ENCODE measurements around the gene PAX7.

PAX7 gene

GRCh38 chr1:18724801-18725200 lies 94.2 kb downstream of the PAX7 start:
- no peak overlapping the region for H3K4me3 ChIP-seq (ENCODE audit: low read length)
- no peaks in the 10 kb centered on the region for H3K36me3 ChIP-seq (ENCODE audit: insufficient read depth, low read length)
- H3K9ac ChIP-seq (ENCODE audit: low read depth, low read length): no peak overlapping the region
- no peak overlapping the region for H3K27ac ChIP-seq (ENCODE audit: low read depth, low read length)
- H3K4me1 ChIP-seq (ENCODE audit: insufficient read depth, low read length): peaks cover 9% of the 10 kb centered on the region
- WGBS: 60% methylated on average over 7 of the region's 7 CpGs
- no peaks in the 10 kb centered on the region for H3K9me3 ChIP-seq (ENCODE audit: insufficient read depth, low read depth, low read length)
- peaks cover 18% of the 10 kb centered on the region for H3K27me3 ChIP-seq (ENCODE audit: insufficient read depth, low read length)

DNA sequence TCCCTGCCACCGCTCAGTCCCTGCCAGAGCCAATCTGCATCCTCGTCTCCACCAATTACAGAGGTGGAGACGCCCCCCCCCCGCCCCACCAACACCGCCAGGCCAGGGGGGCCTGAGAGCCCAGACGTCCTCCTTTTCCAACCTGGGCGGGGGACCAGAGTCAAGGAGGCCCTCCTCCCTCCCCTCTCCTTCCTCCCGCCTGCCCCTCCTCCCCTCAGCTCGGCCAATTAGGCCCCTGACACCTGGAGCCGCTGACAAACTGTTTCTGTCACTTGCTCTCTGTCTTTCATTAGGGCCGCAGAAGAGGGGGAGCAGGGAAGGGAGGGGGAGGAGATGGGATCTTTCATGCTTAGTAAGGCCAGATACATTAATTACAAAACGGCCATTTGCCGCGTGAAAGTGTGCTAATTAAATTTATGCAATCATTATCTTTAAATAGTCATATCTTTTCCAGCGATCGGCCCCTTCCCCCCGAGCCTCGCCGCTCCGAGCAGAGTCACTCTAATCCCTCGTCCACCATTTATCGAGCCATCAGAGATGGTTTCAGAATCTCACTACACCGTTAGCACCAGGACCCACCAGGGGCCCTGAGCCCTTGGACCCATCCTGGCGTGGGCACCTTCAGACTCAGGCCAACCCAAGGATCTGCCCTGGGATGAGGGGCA lies 94.7 kb downstream of the PAX7 start:
- 49% methylated on average over 23 of the region's 24 CpGs for WGBS
- Histone ChIP-seq H3K4me1 (ENCODE audit: insufficient read depth, low read length) (peaks cover 9% of the 10 kb centered on the region), H3K27ac (ENCODE audit: low read depth, low read length) (no peak overlapping the region), H3K27me3 (ENCODE audit: insufficient read depth, low read length) (peaks cover 12% of the 10 kb centered on the region), H3K36me3 (ENCODE audit: insufficient read depth, low read length) (no peaks in the 10 kb centered on the region), H3K9ac (ENCODE audit: low read depth, low read length) (no peak overlapping the region), H3K4me3 (ENCODE audit: low read length) (no peak overlapping the region), H3K9me3 (ENCODE audit: insufficient read depth, low read depth, low read length) (no peaks in the 10 kb centered on the region)

GRCh38 chr1:18726368-18726767 lies 95.7 kb downstream of the PAX7 start:
- Histone ChIP-seq H3K36me3 (ENCODE audit: insufficient read depth, low read length) (no peaks in the 10 kb centered on the region), H3K9me3 (ENCODE audit: insufficient read depth, low read depth, low read length) (no peaks in the 10 kb centered on the region), H3K9ac (ENCODE audit: low read depth, low read length) (no peak overlapping the region), H3K4me1 (ENCODE audit: insufficient read depth, low read length) (peaks cover 9% of the 10 kb centered on the region), H3K4me3 (ENCODE audit: low read length) (no peak overlapping the region), H3K27me3 (ENCODE audit: insufficient read depth, low read length) (peaks cover 5% of the 10 kb centered on the region), H3K27ac (ENCODE audit: low read depth, low read length) (no peak overlapping the region)
- 80% methylated on average over 4 of the region's 4 CpGs for WGBS

DNA sequence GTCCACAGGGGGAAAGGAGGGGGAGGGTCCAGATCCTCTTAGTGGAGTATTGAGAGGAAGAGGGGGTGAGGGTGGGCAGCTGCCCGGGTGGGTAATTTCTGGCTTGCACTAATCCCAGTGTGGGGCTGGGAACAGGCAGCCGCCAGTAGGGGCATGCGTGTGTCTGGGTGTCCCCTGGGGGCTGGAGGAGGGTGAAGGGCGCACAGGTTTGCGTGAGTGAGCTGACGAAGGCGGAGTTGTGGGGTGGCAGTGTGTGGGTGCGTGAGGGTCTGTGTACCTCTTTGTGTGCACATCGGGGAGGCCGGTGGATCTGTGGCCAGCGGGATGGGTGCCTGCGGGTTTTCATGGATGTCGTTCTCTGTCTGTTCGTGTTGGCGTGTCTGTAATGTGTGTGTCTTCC lies 97.3 kb downstream of the PAX7 start:
- no peak overlapping the region for H3K4me3 ChIP-seq (ENCODE audit: low read length)
- no peaks in the 10 kb centered on the region for H3K36me3 ChIP-seq (ENCODE audit: insufficient read depth, low read length)
- WGBS: 87% methylated on average over 15 of the region's 15 CpGs
- H3K4me1 ChIP-seq (ENCODE audit: insufficient read depth, low read length): peaks cover 9% of the 10 kb centered on the region; the same call in 1 of the 2 replicates
- no peak overlapping the region for H3K9ac ChIP-seq (ENCODE audit: low read depth, low read length)
- no peaks in the 10 kb centered on the region for H3K9me3 ChIP-seq (ENCODE audit: insufficient read depth, low read depth, low read length)
- no peak overlapping the region for H3K27ac ChIP-seq (ENCODE audit: low read depth, low read length)
- H3K27me3 ChIP-seq (ENCODE audit: insufficient read depth, low read length): peaks cover 5% of the 10 kb centered on the region

DNA sequence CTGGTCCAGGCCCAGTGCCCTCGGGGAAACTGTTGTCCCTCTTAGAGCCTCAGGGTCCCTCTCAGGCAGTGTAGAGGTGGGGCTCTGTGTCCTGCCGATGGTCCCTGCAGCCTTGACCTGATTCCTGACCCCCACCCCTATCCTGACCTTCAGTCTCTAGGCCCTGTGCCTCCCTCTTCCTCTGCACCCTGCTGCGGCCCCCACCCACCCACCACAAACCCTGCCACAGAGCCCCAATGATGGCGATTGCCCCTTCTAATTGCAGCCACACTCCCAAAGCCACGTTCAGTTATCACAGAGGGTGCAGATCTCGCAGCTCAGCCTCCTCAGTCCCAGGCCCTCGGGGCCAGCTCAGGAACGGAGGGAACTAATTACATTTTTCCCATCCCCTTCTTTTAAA lies 99.7 kb downstream of the PAX7 start:
- Histone ChIP-seq H3K4me3 (ENCODE audit: low read length) (no peak overlapping the region), H3K36me3 (ENCODE audit: insufficient read depth, low read length) (no peaks in the 10 kb centered on the region), H3K9ac (ENCODE audit: low read depth, low read length) (no peak overlapping the region), H3K27me3 (ENCODE audit: insufficient read depth, low read length) (no peaks in the 10 kb centered on the region), H3K4me1 (ENCODE audit: insufficient read depth, low read length) (peaks cover 3% of the 10 kb centered on the region; the same call in 1 of the 2 replicates), H3K9me3 (ENCODE audit: insufficient read depth, low read depth, low read length) (no peaks in the 10 kb centered on the region), H3K27ac (ENCODE audit: low read depth, low read length) (no peak overlapping the region)
- 79% methylated on average over 8 of the region's 8 CpGs for WGBS

GRCh38 chr1:18731148-18731547 lies 100.5 kb downstream of the PAX7 start:
- Histone ChIP-seq H3K4me1 (ENCODE audit: insufficient read depth, low read length) (no peaks in the 10 kb centered on the region), H3K27ac (ENCODE audit: low read depth, low read length) (no peak overlapping the region), H3K27me3 (ENCODE audit: insufficient read depth, low read length) (no peaks in the 10 kb centered on the region), H3K4me3 (ENCODE audit: low read length) (no peak overlapping the region), H3K36me3 (ENCODE audit: insufficient read depth, low read length) (no peaks in the 10 kb centered on the region), H3K9me3 (ENCODE audit: insufficient read depth, low read depth, low read length) (no peaks in the 10 kb centered on the region), H3K9ac (ENCODE audit: low read depth, low read length) (no peak overlapping the region)
- 65% methylated on average over 6 of the region's 6 CpGs for WGBS

DNA sequence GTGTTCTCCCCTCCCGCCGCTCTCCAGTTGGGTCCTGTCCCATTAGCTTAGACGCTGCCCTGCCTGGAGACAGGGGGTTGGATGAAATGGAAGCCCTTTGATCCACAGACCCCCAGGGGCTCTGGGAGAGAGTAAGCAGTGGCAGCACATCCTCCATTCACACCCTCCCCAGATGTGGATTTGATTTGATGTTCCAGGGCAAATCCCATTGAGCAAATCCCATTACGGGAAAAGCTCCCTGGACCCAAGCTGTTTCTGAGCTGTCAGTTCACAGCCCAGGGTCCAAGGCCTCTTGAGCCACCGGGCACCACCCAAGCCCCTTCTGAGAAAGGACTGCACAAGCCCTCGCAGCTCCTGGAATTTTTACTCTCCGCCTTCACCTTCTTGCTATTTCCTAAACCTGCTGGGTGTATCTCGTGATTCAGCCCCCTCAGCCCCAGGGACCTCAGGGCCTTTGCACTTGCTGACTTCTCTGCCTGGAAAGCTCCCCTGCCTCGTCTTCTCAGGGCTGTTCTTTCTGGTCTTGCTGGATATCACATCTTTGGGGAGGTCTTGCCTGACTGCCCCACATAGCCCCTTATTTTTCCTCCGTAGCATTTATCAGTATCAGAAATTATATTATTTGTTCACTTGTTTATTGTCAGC lies 101.1 kb downstream of the PAX7 start:
- Histone ChIP-seq H3K27ac (ENCODE audit: low read depth, low read length) (no peak overlapping the region), H3K36me3 (ENCODE audit: insufficient read depth, low read length) (no peaks in the 10 kb centered on the region), H3K9me3 (ENCODE audit: insufficient read depth, low read depth, low read length) (no peaks in the 10 kb centered on the region), H3K4me3 (ENCODE audit: low read length) (no peak overlapping the region), H3K9ac (ENCODE audit: low read depth, low read length) (no peak overlapping the region), H3K27me3 (ENCODE audit: insufficient read depth, low read length) (no peaks in the 10 kb centered on the region), H3K4me1 (ENCODE audit: insufficient read depth, low read length) (no peaks in the 10 kb centered on the region)
- 87% methylated on average over 9 of the region's 10 CpGs for WGBS

DNA sequence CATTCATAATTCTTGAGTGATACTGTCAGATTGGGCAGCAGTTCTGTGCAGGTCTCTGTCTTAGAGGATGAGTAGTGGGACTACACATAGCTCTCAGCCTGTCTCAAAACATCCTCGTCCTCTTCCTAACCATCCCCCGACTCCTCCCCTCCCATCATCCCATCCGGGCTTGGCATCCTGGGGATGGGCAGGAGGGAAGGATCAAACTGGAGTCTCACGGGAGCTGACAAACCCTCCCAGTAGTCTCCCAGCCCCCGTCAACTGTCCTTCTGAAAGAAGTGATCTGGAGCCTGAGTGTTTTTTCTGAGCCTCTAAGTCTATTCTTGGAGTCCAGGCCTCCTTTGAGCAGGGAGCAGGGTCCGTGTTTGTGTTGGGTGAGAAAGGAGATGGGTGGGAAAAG lies 102.0 kb downstream of the PAX7 start:
- Histone ChIP-seq H3K36me3 (ENCODE audit: insufficient read depth, low read length) (no peaks in the 10 kb centered on the region), H3K4me3 (ENCODE audit: low read length) (no peak overlapping the region), H3K4me1 (ENCODE audit: insufficient read depth, low read length) (no peaks in the 10 kb centered on the region), H3K27ac (ENCODE audit: low read depth, low read length) (no peak overlapping the region), H3K27me3 (ENCODE audit: insufficient read depth, low read length) (no peaks in the 10 kb centered on the region), H3K9ac (ENCODE audit: low read depth, low read length) (no peak overlapping the region), H3K9me3 (ENCODE audit: insufficient read depth, low read depth, low read length) (no peaks in the 10 kb centered on the region)
- WGBS: 60% methylated on average over 6 of the region's 6 CpGs

GRCh38 chr1:18734001-18734400 lies 103.4 kb downstream of the PAX7 start:
- Histone ChIP-seq H3K27me3 (ENCODE audit: insufficient read depth, low read length) (no peaks in the 10 kb centered on the region), H3K4me1 (ENCODE audit: insufficient read depth, low read length) (no peaks in the 10 kb centered on the region), H3K9me3 (ENCODE audit: insufficient read depth, low read depth, low read length) (no peaks in the 10 kb centered on the region), H3K36me3 (ENCODE audit: insufficient read depth, low read length) (no peaks in the 10 kb centered on the region), H3K4me3 (ENCODE audit: low read length) (no peak overlapping the region), H3K27ac (ENCODE audit: low read depth, low read length) (no peak overlapping the region), H3K9ac (ENCODE audit: low read depth, low read length) (no peak overlapping the region)
- WGBS: 81% methylated on average over 15 of the region's 15 CpGs

GRCh38 chr1:18734461-18735223 lies 104.0 kb downstream of the PAX7 start:
- no peak overlapping the region for H3K4me3 ChIP-seq (ENCODE audit: low read length)
- no peak overlapping the region for H3K27ac ChIP-seq (ENCODE audit: low read depth, low read length)
- no peak overlapping the region for H3K9ac ChIP-seq (ENCODE audit: low read depth, low read length)
- H3K36me3 ChIP-seq (ENCODE audit: insufficient read depth, low read length): no peaks in the 10 kb centered on the region
- H3K9me3 ChIP-seq (ENCODE audit: insufficient read depth, low read depth, low read length): no peaks in the 10 kb centered on the region
- no peaks in the 10 kb centered on the region for H3K4me1 ChIP-seq (ENCODE audit: insufficient read depth, low read length)
- H3K27me3 ChIP-seq (ENCODE audit: insufficient read depth, low read length): no peaks in the 10 kb centered on the region
- 87% methylated on average over 7 of the region's 7 CpGs for WGBS

GRCh38 chr1:18735224-18735997 lies 104.8 kb downstream of the PAX7 start:
- no peak overlapping the region for H3K9ac ChIP-seq (ENCODE audit: low read depth, low read length)
- no peaks in the 10 kb centered on the region for H3K4me1 ChIP-seq (ENCODE audit: insufficient read depth, low read length)
- H3K27ac ChIP-seq (ENCODE audit: low read depth, low read length): no peak overlapping the region
- H3K4me3 ChIP-seq (ENCODE audit: low read length): no peak overlapping the region
- H3K27me3 ChIP-seq (ENCODE audit: insufficient read depth, low read length): no peaks in the 10 kb centered on the region
- WGBS: 94% methylated on average over 22 of the region's 22 CpGs
- H3K36me3 ChIP-seq (ENCODE audit: insufficient read depth, low read length): no peaks in the 10 kb centered on the region
- H3K9me3 ChIP-seq (ENCODE audit: insufficient read depth, low read depth, low read length): no peaks in the 10 kb centered on the region
